K562 (cell line): ENCODE measurements around the gene GAK. TPM values are rescaled to one million over a fixed set of nuclear protein-coding genes. Genes with fewer than 3 reads are reported as not detected.

ENCODE experiments used
- CEBPB ChIP-seq: fragments of 450-650 bp; IDR thresholded peaks from 2 replicates; pipeline ENCODE4 v1.6.1; 2016; ENCODE audit warnings: missing genetic modification characterization, missing compliant biosample characterization
- COPS2 ChIP-seq: fragments of 450-650 bp; conservative IDR thresholded peaks from 2 replicates; pipeline ENCODE4 v1.6.1; 2016; ENCODE audit warnings: mild to moderate bottlenecking, moderate library complexity
- DMBX1 ChIP-seq: fragments of 250-450 bp; sonication (Bioruptor Pico); IDR thresholded peaks from 2 replicates; pipeline ENCODE4 v1.8.0; 2022; ENCODE audit warnings: inconsistent platforms, mild to moderate bottlenecking, moderate library complexity, borderline replicate concordance
- EGR1 ChIP-seq: fragments of 450-650 bp; conservative IDR thresholded peaks from 2 replicates; pipeline ENCODE4 v1.6.1; 2017; ENCODE audit warnings: mild to moderate bottlenecking
- ESRRB ChIP-seq: fragments of 250-450 bp; sonication (Bioruptor Pico); IDR thresholded peaks from 2 replicates; pipeline ENCODE4 v1.5.0; 2020; ENCODE audit warnings: mild to moderate bottlenecking, moderate library complexity, borderline replicate concordance
- EWSR1 ChIP-seq: fragments of 450-650 bp; IDR thresholded peaks from 2 replicates; pipeline ENCODE4 v1.6.1; 2018; ENCODE audit warnings: borderline replicate concordance, mild to moderate bottlenecking, low read depth, moderate library complexity; ENCODE audit not compliant: partially characterized antibody
- GMEB1 ChIP-seq: fragments of 250-450 bp; sonication (Bioruptor Pico); IDR thresholded peaks from 2 replicates; pipeline ENCODE4 v1.4.0; 2020; ENCODE audit warnings: mild to moderate bottlenecking
- HDGF ChIP-seq: fragments of 450-650 bp; IDR thresholded peaks from 2 replicates; pipeline ENCODE4 v1.6.1; 2016
- HNRNPUL1 ChIP-seq: fragments of 200-400 bp; formaldehyde crosslinking; IDR thresholded peaks from 2 replicates; pipeline ENCODE4 v1.6.1; 2017; ENCODE audit warnings: low read length
- IRF9 ChIP-seq: fragments of 450-650 bp; IDR thresholded peaks from 2 replicates; pipeline ENCODE4 v1.6.1; 2016; ENCODE audit warnings: missing biosample characterization, missing genetic modification characterization
- NCOR1 ChIP-seq: fragments of 450-650 bp; IDR thresholded peaks from 2 replicates; pipeline ENCODE4 v1.6.1; 2016; ENCODE audit warnings: mild to moderate bottlenecking, moderate library complexity
- NFE2 ChIP-seq: IDR thresholded peaks from 2 replicates; pipeline ENCODE4 v1.6.1; 2014; ENCODE audit warnings: antibody characterized with exemption, low read depth
- NFRKB ChIP-seq: fragments of 450-650 bp; IDR thresholded peaks from 2 replicates; pipeline ENCODE4 v1.6.1; 2016; ENCODE audit warnings: low read depth
- NR2C2 ChIP-seq, 2 experiments: fragments of 200-800 bp in 1 of 2; sonication (Bioruptor generic) in 1 of 2; sonication (generic) in 1 of 2; formaldehyde crosslinking in 1 of 2; IDR thresholded peaks; 2 replicates each; pipeline versions ENCODE4 v1.6.1 to v1.8.0; 2016 to 2022; ENCODE audit warnings: mild to moderate bottlenecking in 1 of 2, missing compliant biosample characterization in 1 of 2, missing genetic modification characterization in 1 of 2, missing genetic modification reagents in 1 of 2
- RBM34 ChIP-seq: fragments of 200-400 bp; formaldehyde crosslinking; IDR thresholded peaks from 2 replicates; pipeline ENCODE4 v1.6.1; 2018; ENCODE audit warnings: low read length, borderline replicate concordance; ENCODE audit not compliant: insufficient read depth
- RNF2 ChIP-seq: sonication (generic); IDR thresholded peaks from 2 replicates; pipeline ENCODE4 v1.6.1; 2016
- SIRT6 ChIP-seq: IDR thresholded peaks from one replicate; pipeline ENCODE4 v1.6.1; 2012; ENCODE audit warnings: low read depth, mild to moderate bottlenecking, control low read depth, inconsistent platforms, low read length, moderate library complexity
- SPI1 ChIP-seq: IDR thresholded peaks from 2 replicates; pipeline ENCODE4 v1.6.1; 2011; ENCODE audit warnings: low read depth, low read length, control low read depth, borderline replicate concordance
- ZC3H11A ChIP-seq: IDR thresholded peaks from 2 replicates; pipeline ENCODE4 v1.6.1; 2012; ENCODE audit warnings: low read depth, low read length, improper control_type of control experiment
- ZKSCAN8 ChIP-seq: fragments of 200-800 bp; sonication (Bioruptor generic); IDR thresholded peaks from 2 replicates; pipeline ENCODE4 v1.6.1; 2016; ENCODE audit warnings: missing genetic modification characterization, missing compliant biosample characterization
- ZNF121 ChIP-seq: sonication (generic); formaldehyde crosslinking; conservative IDR thresholded peaks from 2 replicates; pipeline ENCODE4 v1.8.0; 2022; ENCODE audit warnings: missing genetic modification reagents
- ZNF175 ChIP-seq: fragments of 200-800 bp; sonication (Bioruptor generic); IDR thresholded peaks from 2 replicates; pipeline ENCODE4 v1.6.1; 2016; ENCODE audit warnings: low read depth, mild to moderate bottlenecking, missing genetic modification characterization, missing compliant biosample characterization
- ZNF253 ChIP-seq: fragments of 250-450 bp; sonication (Bioruptor Pico); conservative IDR thresholded peaks from 2 replicates; pipeline ENCODE4 v1.6.1; 2021; ENCODE audit warnings: mild to moderate bottlenecking
- ZNF354B ChIP-seq: fragments of 250-450 bp; sonication (Bioruptor Pico); IDR thresholded peaks from 2 replicates; pipeline ENCODE4 v1.4.0; 2020
- ZNF395 ChIP-seq: fragments of 200-800 bp; sonication (Bioruptor generic); IDR thresholded peaks from 2 replicates; pipeline ENCODE4 v1.6.1; 2017; ENCODE audit warnings: missing genetic modification characterization, missing compliant biosample characterization
- ZNF589 ChIP-seq: fragments of 200-800 bp; sonication (Bioruptor generic); IDR thresholded peaks from 2 replicates; pipeline ENCODE4 v1.6.1; 2016; ENCODE audit warnings: low read depth, missing genetic modification characterization, missing compliant biosample characterization
- ZNF707 ChIP-seq: fragments of 250-450 bp; sonication (Bioruptor Pico); conservative IDR thresholded peaks from 2 replicates; pipeline ENCODE4 v1.8.0; 2022; ENCODE audit warnings: inconsistent platforms, mild to moderate bottlenecking, moderate library complexity
- polyA plus RNA-seq, 8 experiments: library from polyadenylated mRNA; depleted of rRNA in 4 of 8; stranded (reverse) in 5 of 8; unstranded in 3 of 8; fragments of >200 nt; fragmentation: Nextera tagmentation in 2 of 8; fragmentation: Illumina TruSeq in 1 of 8; extraction: Ambion mirVana in 2 of 8; extraction: Trizol in 1 of 8; gene quantifications; 2 replicates each; pipeline versions ENCODE4 v1.2.1 to v1.2.3, GENCODE V29; 2011 to 2014; ENCODE audit warnings: inconsistent platforms in 1 of 8, missing spikeins in 1 of 8
- total RNA-seq, 7 experiments: library from RNA; depleted of rRNA in 6 of 7; stranded (reverse); fragments of >200 nt in 6 of 7; fragmentation: Illumina TruSeq in 2 of 7; extraction: Trizol in 2 of 7; gene quantifications; 2 replicates each; pipeline versions ENCODE4 v1.2.1 to v1.2.3, GENCODE V29; 2011 to 2021; ENCODE audit warnings: low replicate concordance in 1 of 7

The GAK gene
- total and polyA plus RNA-seq, 9 of the 15 experiments (the other 6 are each of a cell fraction or from before 2014, with no cell fraction given): 1.3 to 102 (median 16.2) TPM

- no peak for TF ChIP-seq GMEB1 (CRISPR knock-in tag)
- no peak for TF ChIP-seq NR2C2 (CRISPR knock-in tag; IDR thresholded peaks at IDR 0.05)
- no peak for TF ChIP-seq NR2C2 (tag; IDR thresholded peaks at IDR 0.05)
- peak; percentile 66; the same call in 1 of the 2 replicates for TF ChIP-seq ZNF395
- 0 out of 2 replicates have a peak, but pooled peaks have one; percentile 61 for TF ChIP-seq NFRKB
- TF ChIP-seq ZNF354B (CRISPR knock-in tag): no peak
- TF ChIP-seq ZNF121 (CRISPR knock-in tag): no peak
- TF ChIP-seq SIRT6: no peak
- no peak for TF ChIP-seq ZC3H11A
- TF ChIP-seq HDGF: no peak
- TF ChIP-seq DMBX1 (CRISPR knock-in tag): no peak
- no peak for TF ChIP-seq ZKSCAN8 (CRISPR knock-in tag)
- no peak for TF ChIP-seq RBM34
- TF ChIP-seq ZNF589: 0 out of 2 replicates have a peak, but pooled peaks have one; percentile 18
- 0 out of 2 replicates have a peak, but pooled peaks have one; percentile 35 for TF ChIP-seq ZNF175
- peak; percentile 55; the same call in 1 of the 2 replicates for TF ChIP-seq SPI1
- TF ChIP-seq EWSR1: no peak
- no peak for TF ChIP-seq RNF2
- TF ChIP-seq NCOR1: no peak
- peak; percentile 95 for TF ChIP-seq CEBPB (tag)
- no peak for TF ChIP-seq ESRRB (CRISPR knock-in tag)
- no peak for TF ChIP-seq ZNF253 (CRISPR knock-in tag)
- TF ChIP-seq NFE2: peak; percentile 71
- no peak for TF ChIP-seq EGR1
- TF ChIP-seq COPS2: no peak
- no peak for TF ChIP-seq ZNF707 (CRISPR knock-in tag)
- TF ChIP-seq IRF9 (tag): 0 out of 2 replicates have a peak, but pooled peaks have one; percentile 17
- no peak for TF ChIP-seq HNRNPUL1
Measured at GRCh38 chr4:978957-979701, 47.0 kb upstream of the GAK start (continued).
